GM15510 (cell line): ENCODE measurements around the gene LRRC47.

Source experiments
- POLR2A ChIP-seq: IDR thresholded peaks from 3 replicates; pipeline ENCODE4 v1.6.1; 2011; ENCODE audit warnings: borderline replicate concordance; ENCODE audit not compliant: insufficient read length; ENCODE audit errors: extremely low read depth

The LRRC47 gene

GRCh38 chr1:3821004-3821403 is 24.7 kb upstream of the LRRC47 start:
- TF ChIP-seq POLR2A, result no peak

- TF ChIP-seq POLR2A, result no peak
These were observed 24.0 kb upstream of the LRRC47 start for GRCh38 chr1:3820316-3820715.

GRCh38 chr1:3819771-3820200 is 23.5 kb upstream of the LRRC47 start:
- TF ChIP-seq POLR2A, result no peak

- no peak for TF ChIP-seq POLR2A
These were observed 21.7 kb upstream of the LRRC47 start for GRCh38 chr1:3817821-3818597.

- TF ChIP-seq POLR2A, result no peak
These were observed 20.9 kb upstream of the LRRC47 start for GRCh38 chr1:3817138-3817740.

GRCh38 chr1:3816331-3817137 is 20.2 kb upstream of the LRRC47 start:
- no peak for TF ChIP-seq POLR2A

GRCh38 chr1:3814771-3815561 is 18.7 kb upstream of the LRRC47 start:
- TF ChIP-seq POLR2A, result no peak

GRCh38 chr1:3814065-3814464 is 17.8 kb upstream of the LRRC47 start:
- no peak for TF ChIP-seq POLR2A

- TF ChIP-seq POLR2A, result no peak
These were observed 15.3 kb upstream of the LRRC47 start for GRCh38 chr1:3811595-3811911.

- TF ChIP-seq POLR2A, result no peak
These were observed 13.4 kb upstream of the LRRC47 start for GRCh38 chr1:3809680-3810079.

- TF ChIP-seq POLR2A, result no peak
These were observed 11.5 kb upstream of the LRRC47 start for GRCh38 chr1:3807769-3808168.

GRCh38 chr1:3805038-3805437 is 8.7 kb upstream of the LRRC47 start:
- TF ChIP-seq POLR2A, result no peak

GRCh38 chr1:3803905-3804626 is 7.8 kb upstream of the LRRC47 start:
- TF ChIP-seq POLR2A, result no peak
